GM23338 (cell line): Measurements from ENCODE around the gene VPS45.

Source experiments
- EZH2 ChIP-seq: fragments of 200-600 bp; sonication (generic); IDR thresholded peaks from one replicate; pipeline ENCODE4 v1.8.0; 2017; ENCODE audit warnings: antibody characterized with exemption, mild to moderate bottlenecking, low read depth; ENCODE audit not compliant: unreplicated experiment
- TF ChIP-seq, protein P1 (sequence below), 2 experiments: fragments of 200-600 bp in 1 of 2; sonication (generic) in 1 of 2; conservative IDR thresholded peaks; 2 replicates each; pipeline versions ENCODE4 v1.5.1 to v1.6.1; 2016 to 2017; ENCODE audit warnings: antibody characterized with exemption in 2 of 2, low read depth in 2 of 2, mild to moderate bottlenecking in 2 of 2, moderate library complexity in 1 of 2
- TF ChIP-seq, protein P2 (sequence below): IDR thresholded peaks from one replicate; pipeline ENCODE4 v1.6.1; 2018; ENCODE audit warnings: antibody characterized with exemption; ENCODE audit not compliant: unreplicated experiment

DNA sequence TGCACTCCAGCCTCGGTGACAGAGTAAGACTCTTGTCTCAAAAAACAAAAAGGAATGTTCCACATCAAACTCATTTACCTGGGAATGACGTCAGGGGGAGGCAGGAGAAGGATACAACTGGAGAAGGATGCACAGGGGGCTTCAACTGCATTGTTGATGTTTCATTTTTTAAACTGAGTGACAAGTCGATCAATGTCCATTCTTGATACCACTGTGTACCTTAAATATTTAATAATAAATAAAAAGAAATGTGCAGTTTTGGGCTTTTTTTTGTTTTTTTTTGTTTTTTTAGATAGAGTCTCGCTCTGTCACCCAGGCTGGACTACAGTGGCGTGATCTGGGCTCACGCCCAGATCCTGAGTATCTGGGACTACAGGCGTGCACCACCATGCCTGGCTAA is 117.9 kb downstream of the VPS45 start:
- TF ChIP-seq, protein P1, sequence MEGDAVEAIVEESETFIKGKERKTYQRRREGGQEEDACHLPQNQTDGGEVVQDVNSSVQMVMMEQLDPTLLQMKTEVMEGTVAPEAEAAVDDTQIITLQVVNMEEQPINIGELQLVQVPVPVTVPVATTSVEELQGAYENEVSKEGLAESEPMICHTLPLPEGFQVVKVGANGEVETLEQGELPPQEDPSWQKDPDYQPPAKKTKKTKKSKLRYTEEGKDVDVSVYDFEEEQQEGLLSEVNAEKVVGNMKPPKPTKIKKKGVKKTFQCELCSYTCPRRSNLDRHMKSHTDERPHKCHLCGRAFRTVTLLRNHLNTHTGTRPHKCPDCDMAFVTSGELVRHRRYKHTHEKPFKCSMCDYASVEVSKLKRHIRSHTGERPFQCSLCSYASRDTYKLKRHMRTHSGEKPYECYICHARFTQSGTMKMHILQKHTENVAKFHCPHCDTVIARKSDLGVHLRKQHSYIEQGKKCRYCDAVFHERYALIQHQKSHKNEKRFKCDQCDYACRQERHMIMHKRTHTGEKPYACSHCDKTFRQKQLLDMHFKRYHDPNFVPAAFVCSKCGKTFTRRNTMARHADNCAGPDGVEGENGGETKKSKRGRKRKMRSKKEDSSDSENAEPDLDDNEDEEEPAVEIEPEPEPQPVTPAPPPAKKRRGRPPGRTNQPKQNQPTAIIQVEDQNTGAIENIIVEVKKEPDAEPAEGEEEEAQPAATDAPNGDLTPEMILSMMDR (conservative IDR thresholded peaks at IDR 0.05; ENCODE audit: low read depth in 2 of 2) = no peak
- TF ChIP-seq, protein P2, sequence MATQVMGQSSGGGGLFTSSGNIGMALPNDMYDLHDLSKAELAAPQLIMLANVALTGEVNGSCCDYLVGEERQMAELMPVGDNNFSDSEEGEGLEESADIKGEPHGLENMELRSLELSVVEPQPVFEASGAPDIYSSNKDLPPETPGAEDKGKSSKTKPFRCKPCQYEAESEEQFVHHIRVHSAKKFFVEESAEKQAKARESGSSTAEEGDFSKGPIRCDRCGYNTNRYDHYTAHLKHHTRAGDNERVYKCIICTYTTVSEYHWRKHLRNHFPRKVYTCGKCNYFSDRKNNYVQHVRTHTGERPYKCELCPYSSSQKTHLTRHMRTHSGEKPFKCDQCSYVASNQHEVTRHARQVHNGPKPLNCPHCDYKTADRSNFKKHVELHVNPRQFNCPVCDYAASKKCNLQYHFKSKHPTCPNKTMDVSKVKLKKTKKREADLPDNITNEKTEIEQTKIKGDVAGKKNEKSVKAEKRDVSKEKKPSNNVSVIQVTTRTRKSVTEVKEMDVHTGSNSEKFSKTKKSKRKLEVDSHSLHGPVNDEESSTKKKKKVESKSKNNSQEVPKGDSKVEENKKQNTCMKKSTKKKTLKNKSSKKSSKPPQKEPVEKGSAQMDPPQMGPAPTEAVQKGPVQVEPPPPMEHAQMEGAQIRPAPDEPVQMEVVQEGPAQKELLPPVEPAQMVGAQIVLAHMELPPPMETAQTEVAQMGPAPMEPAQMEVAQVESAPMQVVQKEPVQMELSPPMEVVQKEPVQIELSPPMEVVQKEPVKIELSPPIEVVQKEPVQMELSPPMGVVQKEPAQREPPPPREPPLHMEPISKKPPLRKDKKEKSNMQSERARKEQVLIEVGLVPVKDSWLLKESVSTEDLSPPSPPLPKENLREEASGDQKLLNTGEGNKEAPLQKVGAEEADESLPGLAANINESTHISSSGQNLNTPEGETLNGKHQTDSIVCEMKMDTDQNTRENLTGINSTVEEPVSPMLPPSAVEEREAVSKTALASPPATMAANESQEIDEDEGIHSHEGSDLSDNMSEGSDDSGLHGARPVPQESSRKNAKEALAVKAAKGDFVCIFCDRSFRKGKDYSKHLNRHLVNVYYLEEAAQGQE = no peak
- TF ChIP-seq EZH2 = no peak
